T-cell (primary cell): Measurements from ENCODE around the gene SDK1. TPM values are rescaled to one million over a fixed set of nuclear protein-coding genes. Genes with fewer than 3 reads are reported as not detected.

Experiments
- ATAC-seq, 4 experiments: fragments of 200-7000 bp in 3 of 4; fragments of 150-1000 bp in 1 of 4; cut with Tn5 transposase; replicated peaks in 1 of 4; 1 replicate in 3 of 4; 2 replicates in 1 of 4; pipeline ENCODE4 v1.10.0; 2021; ENCODE audit warnings: moderate library complexity in 3 of 4, mild to moderate bottlenecking in 2 of 4, moderate number of reproducible peaks in 1 of 4
- CTCF ChIA-PET, 2 donors: fragments of 300-600 bp; sonication (Branson Sonifier 250); formaldehyde crosslinking; loops; one replicate each; lab custom pipeline; 2022; ENCODE audit warnings: antibody characterized with exemption in 2 of 2; lab: Charles Lee
- POLR2A ChIA-PET, 2 donors: fragments of 300-600 bp; sonication (Branson Sonifier 250); formaldehyde crosslinking; loops; one replicate each; lab custom pipeline; 2022; ENCODE audit warnings: antibody characterized with exemption in 2 of 2; lab: Charles Lee
- DNase-seq, 35 experiments: peaks; one replicate each; pipeline versions ENCODE4 v3.0.0 to v3.0.0-alpha.2; 2013 to 2023
- H3K27ac ChIP-seq: one replicate; pipeline ENCODE4 v1.5.1; 2013; ENCODE audit warnings: low read length
- H3K27me3 ChIP-seq, 2 experiments: replicated peaks in 1 of 2; 1 replicate in 1 of 2; 2 replicates in 1 of 2; pipeline versions ENCODE4 v1.6.1 to v1.7.0; 2013; ENCODE audit warnings: low read length in 1 of 2, mixed read lengths in 1 of 2; ENCODE audit not compliant: control insufficient read depth in 2 of 2, insufficient read depth in 2 of 2; ENCODE audit errors: extremely low read depth in 1 of 2
- H3K36me3 ChIP-seq, 2 donors: 1 replicate in 1 of 2; 2 replicates in 1 of 2; pipeline versions ENCODE4 v1.6.1 to v1.7.0; 2013; ENCODE audit warnings: low read length in 1 of 2; ENCODE audit not compliant: control insufficient read depth in 2 of 2, insufficient read depth in 1 of 2; ENCODE audit errors: extremely low read depth in 1 of 2
- H3K4me1 ChIP-seq, 2 experiments: 1 replicate in 1 of 2; 2 replicates in 1 of 2; pipeline versions ENCODE4 v1.6.1 to v1.7.0; 2013; ENCODE audit warnings: low read length in 2 of 2, mixed read lengths in 1 of 2; ENCODE audit not compliant: insufficient read depth in 2 of 2, control insufficient read depth in 1 of 2; ENCODE audit errors: extremely low read depth in 1 of 2
- H3K4me3 ChIP-seq, 2 donors: 1 replicate in 1 of 2; 2 replicates in 1 of 2; pipeline versions ENCODE4 v1.5.1 to v1.7.0; 2013; ENCODE audit warnings: mild to moderate bottlenecking in 2 of 2, low read length in 1 of 2, moderate library complexity in 1 of 2; ENCODE audit not compliant: control insufficient read depth in 1 of 2; ENCODE audit errors: extremely low read depth in 1 of 2
- H3K9me3 ChIP-seq: 2 replicates; pipeline ENCODE4 v1.7.0; 2013
- H3K27ac Mint-ChIP-seq, 2 donors: one replicate each; pipeline ENCODE4 v1.8.0; 2020 to 2021; ENCODE audit warnings: mild to moderate bottlenecking in 2 of 2, mixed read lengths in 2 of 2
- H3K27me3 Mint-ChIP-seq, 2 donors: one replicate each; pipeline ENCODE4 v1.8.0; 2021 to 2022; ENCODE audit warnings: mixed read lengths in 2 of 2
- H3K36me3 Mint-ChIP-seq: one replicate; pipeline ENCODE4 v1.8.0; 2021; ENCODE audit warnings: mixed read lengths
- H3K4me1 Mint-ChIP-seq, 3 donors: one replicate each; pipeline ENCODE4 v1.8.0; 2020 to 2022; ENCODE audit warnings: mixed read lengths in 3 of 3, mild to moderate bottlenecking in 1 of 3
- H3K4me3 Mint-ChIP-seq, 3 donors: one replicate each; pipeline ENCODE4 v1.8.0; 2020 to 2022; ENCODE audit warnings: mild to moderate bottlenecking in 3 of 3, mixed read lengths in 3 of 3, moderate library complexity in 3 of 3
- H3K9me3 Mint-ChIP-seq, 3 donors: one replicate each; pipeline ENCODE4 v1.8.0; 2020 to 2022; ENCODE audit warnings: mixed read lengths in 3 of 3
- WGBS: methylation state at CpG from one replicate; pipeline ENCODE4 v1.1.5; 2013; ENCODE audit warnings: missing lambda C conversion rate; ENCODE audit not compliant: insufficient coverage; 5-methylcytosine and 5-hydroxymethylcytosine counted together
- total RNA-seq, 35 experiments: library from RNA in 6 of 35; stranded (reverse) in 6 of 35; fragments of 120-200 nt in 1 of 35; gene quantifications; one replicate each; pipeline versions ENCODE4 v1.2.1 to v1.2.4 and lab custom pipeline; 2013 to 2026

SDK1 gene
- total RNA-seq, 5 donors from 2014 or later (not counting 1 experiment from before 2014, with no cell fraction given) = 0.47 to 1.7 (median 0.63) TPM

DNA sequence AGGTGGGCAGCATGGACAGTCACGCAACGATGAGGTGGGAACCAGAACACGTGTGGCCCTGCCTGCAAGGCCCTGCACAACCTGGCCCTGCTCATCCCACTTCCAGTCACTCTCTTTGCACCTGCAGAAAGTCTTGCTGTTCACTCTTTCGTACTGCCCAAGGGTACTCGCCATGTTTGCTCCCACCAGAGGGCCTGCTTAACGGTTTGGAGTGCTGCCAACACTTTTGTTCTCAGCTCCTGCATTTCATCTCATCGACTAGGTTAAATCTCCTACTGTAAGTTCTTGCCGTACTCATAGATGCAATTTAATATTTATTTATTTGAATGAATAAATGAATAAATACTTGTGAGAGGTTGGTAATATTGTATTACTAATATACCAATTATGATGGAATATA lies 315.3 kb downstream of the SDK1 start:
- Mint-ChIP-seq H3K36me3 (no peaks in the 10 kb centered on the region), H3K27me3 (peaks cover 4 to 5% of the 10 kb centered on the region in 2 donors), H3K4me3 (no peak overlapping the region), H3K9me3 (peaks cover 0 to 9% (median 3%) of the 10 kb centered on the region in 3 donors), H3K27ac (no peak overlapping the region), H3K4me1 (no peaks in the 10 kb centered on the region)
- Histone ChIP-seq H3K4me1 (no peaks in the 10 kb centered on the region), H3K27me3 (no peaks in the 10 kb centered on the region), H3K4me3 (no peak overlapping the region), H3K9me3 (no peaks in the 10 kb centered on the region), H3K27ac (no peak overlapping the region), H3K36me3 (no peaks in the 10 kb centered on the region)
- ChIA-PET CTCF (no interaction called here), POLR2A (no interaction called here)
- DNase-seq = no peak
- ATAC-seq = no peak
- 77% methylated on average over 4 of the region's 8 CpGs for WGBS

DNA sequence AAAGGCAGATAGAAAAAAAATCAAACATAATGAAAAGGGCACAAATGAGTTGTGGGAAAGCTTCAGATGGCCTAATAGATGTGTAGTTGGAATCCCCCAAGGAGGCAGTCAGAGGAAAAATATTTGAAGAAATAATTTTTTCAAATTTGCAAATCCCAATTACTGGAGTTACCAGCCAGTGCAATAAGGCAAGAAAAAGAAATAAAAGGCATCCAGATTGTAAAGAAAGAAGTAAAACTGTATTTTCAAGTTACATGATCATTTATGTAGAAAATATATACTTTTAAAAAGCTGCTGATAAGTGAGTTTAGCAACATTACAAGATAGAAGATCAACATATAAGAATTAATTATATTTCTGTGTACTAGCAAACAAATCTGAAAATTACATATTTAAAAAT lies 329.0 kb downstream of the SDK1 start:
- ATAC-seq = no peak
- H3K4me1 ChIP-seq = no peaks in the 10 kb centered on the region
- no peak overlapping the region for H3K4me3 ChIP-seq
- no peak overlapping the region for H3K27ac ChIP-seq
- DNase-seq = no peak
- Mint-ChIP-seq H3K4me3 (no peak overlapping the region), H3K4me1 (no peaks in the 10 kb centered on the region), H3K9me3 (peaks cover 10 to 12% (median 11%) of the 10 kb centered on the region in 3 donors), H3K27me3 (peaks cover 0 to 2% of the 10 kb centered on the region in 2 donors), H3K27ac (no peak overlapping the region), H3K36me3 (no peaks in the 10 kb centered on the region)
- H3K36me3 ChIP-seq = no peaks in the 10 kb centered on the region
- peaks cover 0 to 6% of the 10 kb centered on the region in 2 experiments for H3K27me3 ChIP-seq
- ChIA-PET CTCF (no interaction called here), POLR2A (no interaction called here)
- H3K9me3 ChIP-seq = peaks cover 2% of the 10 kb centered on the region

DNA sequence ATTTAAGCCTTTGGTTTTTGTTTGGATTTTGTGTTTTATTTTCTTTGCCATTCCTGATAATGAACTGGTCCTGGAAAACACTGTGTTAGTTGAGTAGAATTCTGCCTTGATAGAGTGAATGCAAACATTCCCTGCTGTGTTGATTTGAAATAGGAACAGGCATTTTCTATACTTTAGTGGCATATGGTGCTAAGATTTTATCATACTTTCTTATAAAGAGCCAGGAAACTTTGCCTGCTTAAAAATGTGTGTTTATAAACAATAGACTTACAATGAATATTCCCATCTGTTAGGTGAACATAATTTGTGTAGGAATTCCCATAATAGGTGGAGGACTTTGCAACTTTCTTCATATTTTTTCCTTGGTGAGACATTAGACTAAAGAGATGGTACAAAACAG lies 333.3 kb downstream of the SDK1 start:
- ATAC-seq = no peak
- ChIA-PET POLR2A (no interaction called here), CTCF (interaction anchor here in 1 of 2 donors (0.6 kb wide), 1 partner anchor 332 kb away, joined by 3 read pairs; no protein-coding TSS in a partner anchor)
- no peaks in the 10 kb centered on the region for H3K36me3 Mint-ChIP-seq
- Histone ChIP-seq H3K4me1 (no peaks in the 10 kb centered on the region), H3K36me3 (no peaks in the 10 kb centered on the region), H3K4me3 (no peak overlapping the region), H3K27me3 (peaks cover 0 to 12% of the 10 kb centered on the region in 2 experiments), H3K27ac (no peak overlapping the region), H3K9me3 (peaks cover 1% of the 10 kb centered on the region)
- DNase-seq = no peak
- H3K4me3 Mint-ChIP-seq = no peak overlapping the region
- no peaks in the 10 kb centered on the region for H3K4me1 Mint-ChIP-seq
- no peak overlapping the region for H3K27ac Mint-ChIP-seq
- H3K9me3 Mint-ChIP-seq = peaks cover 5 to 12% (median 11%) of the 10 kb centered on the region in 3 donors
- peaks cover 4 to 14% of the 10 kb centered on the region in 2 donors for H3K27me3 Mint-ChIP-seq

DNA sequence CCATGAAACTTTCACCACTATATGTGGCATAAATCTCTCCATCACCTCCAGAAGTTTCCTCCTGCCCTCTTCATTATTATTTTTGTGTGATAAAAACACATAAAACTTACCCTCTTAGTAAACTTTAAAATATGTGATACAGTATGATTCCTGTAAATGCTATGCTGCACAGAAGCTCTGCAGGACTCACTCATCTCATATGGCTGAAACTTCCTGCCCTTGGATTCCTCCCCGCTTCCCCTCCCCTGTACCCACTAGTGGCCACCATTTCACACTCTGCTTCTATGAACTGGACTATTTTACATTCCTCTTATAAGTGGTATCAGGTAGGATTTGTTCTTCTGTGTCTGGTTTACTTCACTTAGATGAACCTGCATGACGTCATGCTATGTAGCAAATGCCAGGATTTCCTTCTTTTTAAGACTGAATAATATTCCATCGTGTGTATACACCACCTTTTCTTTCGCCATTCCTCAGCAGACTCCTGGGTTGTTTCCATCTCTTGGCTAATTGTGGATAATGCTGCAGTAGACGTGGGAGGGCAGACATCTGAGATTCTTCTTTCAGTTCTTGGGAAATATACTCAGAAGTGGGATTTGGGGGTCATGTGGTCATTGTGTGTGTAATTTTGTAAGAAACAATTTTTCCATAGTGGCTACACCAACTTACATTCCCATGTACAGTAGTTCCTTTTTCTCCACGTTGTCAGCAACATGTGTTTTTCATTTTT lies 335.2 kb downstream of the SDK1 start:
- H3K36me3 ChIP-seq = no peaks in the 10 kb centered on the region
- Mint-ChIP-seq H3K27me3 (peaks cover 4 to 15% of the 10 kb centered on the region in 2 donors), H3K4me3 (no peak overlapping the region), H3K9me3 (no peaks in the 10 kb centered on the region), H3K4me1 (no peaks in the 10 kb centered on the region), H3K36me3 (no peaks in the 10 kb centered on the region), H3K27ac (no peak overlapping the region)
- H3K27ac ChIP-seq = no peak overlapping the region
- no peaks in the 10 kb centered on the region for H3K4me1 ChIP-seq
- ChIA-PET POLR2A (interaction anchor here in 1 of 2 donors (0.6 kb wide), 1 partner anchor 37 kb away, joined by 3 read pairs; no protein-coding TSS in a partner anchor), CTCF (no interaction called here)
- H3K9me3 ChIP-seq = no peaks in the 10 kb centered on the region
- DNase-seq = no peak
- H3K4me3 ChIP-seq = no peak overlapping the region
- ATAC-seq = no peak
- WGBS = no CpG with 5 or more reads among the region's 6 CpGs
- peaks cover 0 to 12% of the 10 kb centered on the region in 2 experiments for H3K27me3 ChIP-seq

DNA sequence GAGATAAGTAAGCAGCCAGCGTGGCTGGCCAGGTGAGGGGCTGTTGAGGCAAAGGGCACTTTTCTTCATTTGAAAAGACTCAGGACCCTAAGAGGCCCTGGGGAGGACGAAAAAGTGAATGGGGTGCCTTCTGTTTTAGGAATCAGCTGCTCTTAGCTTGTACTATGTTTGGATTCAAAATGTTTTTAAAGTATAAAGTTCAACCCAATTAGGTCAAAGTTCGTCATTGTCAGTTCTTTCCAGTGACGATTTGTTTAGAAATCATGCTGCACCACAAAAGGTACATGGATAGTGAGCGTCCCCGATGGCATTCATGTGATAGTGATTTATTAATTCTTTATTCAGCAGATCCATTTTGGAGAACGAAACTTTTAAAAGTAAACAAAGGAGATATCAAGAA lies 338.2 kb downstream of the SDK1 start:
- POLR2A ChIA-PET = no interaction called here
- Histone ChIP-seq H3K4me1 (no peaks in the 10 kb centered on the region), H3K36me3 (no peaks in the 10 kb centered on the region), H3K9me3 (no peaks in the 10 kb centered on the region), H3K27me3 (peaks cover 0 to 6% of the 10 kb centered on the region in 2 experiments), H3K27ac (no peak overlapping the region), H3K4me3 (no peak overlapping the region)
- no peaks in the 10 kb centered on the region for H3K4me1 Mint-ChIP-seq
- no peak overlapping the region for H3K27ac Mint-ChIP-seq
- peaks cover 10 to 23% of the 10 kb centered on the region in 2 donors for H3K27me3 Mint-ChIP-seq
- H3K9me3 Mint-ChIP-seq = no peaks in the 10 kb centered on the region
- WGBS = 100% methylated on average over 1 of the region's 7 CpGs
- DNase-seq (no peak), ATAC-seq (no peak)
- H3K4me3 Mint-ChIP-seq = no peak overlapping the region
- CTCF ChIA-PET = no interaction called here
- no peaks in the 10 kb centered on the region for H3K36me3 Mint-ChIP-seq

DNA sequence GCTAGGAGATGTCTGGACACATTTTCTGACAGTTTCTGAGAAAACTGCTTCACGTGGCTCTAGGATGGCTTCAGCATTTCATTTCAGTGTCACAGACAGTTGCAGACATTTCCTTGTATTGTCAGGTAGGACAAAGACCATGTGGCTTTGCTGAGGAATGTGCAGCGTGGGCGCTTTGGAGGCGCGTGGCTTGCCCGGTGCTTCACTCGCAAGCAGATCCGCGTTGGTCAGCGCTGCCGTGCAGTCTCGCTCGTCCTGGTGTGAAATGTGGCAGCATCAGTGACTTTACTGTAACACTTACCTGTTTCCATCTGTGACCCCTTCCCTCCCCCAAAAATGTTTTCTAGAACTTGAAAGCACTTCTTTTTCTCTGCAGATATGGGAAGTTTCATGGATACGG lies 340.5 kb downstream of the SDK1 start:
- Mint-ChIP-seq H3K9me3 (no peaks in the 10 kb centered on the region), H3K27ac (no peak overlapping the region), H3K36me3 (no peaks in the 10 kb centered on the region), H3K27me3 (peaks cover 8 to 17% of the 10 kb centered on the region in 2 donors), H3K4me1 (no peaks in the 10 kb centered on the region), H3K4me3 (no peak overlapping the region)
- peaks cover 0 to 4% of the 10 kb centered on the region in 2 experiments for H3K27me3 ChIP-seq
- 79% methylated on average over 7 of the region's 14 CpGs for WGBS
- no peaks in the 10 kb centered on the region for H3K4me1 ChIP-seq
- DNase-seq (no peak), ATAC-seq (no peak)
- ChIA-PET POLR2A (no interaction called here), CTCF (no interaction called here)
- no peaks in the 10 kb centered on the region for H3K36me3 ChIP-seq
- no peak overlapping the region for H3K27ac ChIP-seq
- H3K9me3 ChIP-seq = no peaks in the 10 kb centered on the region
- no peak overlapping the region for H3K4me3 ChIP-seq
